Transverse colon (tissue), 4 donors: ENCODE data around the gene TMEM163. TPM values are rescaled to one million over a fixed set of nuclear protein-coding genes. Genes with fewer than 3 reads are reported as not detected.

ENCODE experiments used
- DNase-seq: peaks from one replicate; pipeline ENCODE4 v3.0.0-alpha.2; 2019
- H3K27ac ChIP-seq, 4 donors: fragments of 200-600 bp; sonication (generic); 2 replicates each; pipeline ENCODE4 v1.5.1; 2016 to 2018; ENCODE audit warnings: inconsistent platforms in 4 of 4
- H3K27me3 ChIP-seq: fragments of 200-600 bp; sonication (generic); 2 replicates; pipeline ENCODE4 v1.5.1; 2017; ENCODE audit warnings: inconsistent platforms
- H3K36me3 ChIP-seq, 4 donors: fragments of 200-600 bp; sonication (generic); 2 replicates each; pipeline ENCODE4 v1.5.1; 2017 to 2019; ENCODE audit warnings: inconsistent platforms in 4 of 4
- H3K4me1 ChIP-seq, 4 donors: fragments of 200-600 bp; sonication (generic); 2 replicates each; pipeline ENCODE4 v1.5.1; 2017 to 2020; ENCODE audit warnings: inconsistent platforms in 4 of 4
- H3K4me3 ChIP-seq, 4 donors: fragments of 200-600 bp; sonication (generic); 1 replicate in 1 of 4; 2 replicates in 3 of 4; pipeline versions ENCODE4 v1.5.1 to v1.6.1; 2017 to 2019; ENCODE audit warnings: inconsistent platforms in 4 of 4
- H3K9me3 ChIP-seq, 2 donors: fragments of 200-600 bp; sonication (generic); 2 replicates each; pipeline ENCODE4 v1.5.1; 2017 to 2019; ENCODE audit warnings: inconsistent platforms in 2 of 2
- EP300 ChIP-seq: sonication (generic); formaldehyde crosslinking; IDR thresholded peaks from one replicate; pipeline ENCODE4 v1.6.1; 2017; ENCODE audit warnings: antibody characterized with exemption, low read depth
- POLR2A ChIP-seq: fragments of 450-650 bp; IDR thresholded peaks from one replicate; pipeline ENCODE4 v1.6.1; 2016; ENCODE audit warnings: antibody characterized with exemption, mild to moderate bottlenecking, moderate library complexity
- POLR2AphosphoS5 ChIP-seq, 3 donors: sonication (generic); formaldehyde crosslinking; IDR thresholded peaks; one replicate each; pipeline ENCODE4 v1.6.1; 2016; ENCODE audit warnings: antibody characterized with exemption in 3 of 3
- WGBS, 2 donors: methylation state at CpG; one replicate each; pipeline ENCODE4 v1.1.5; 2018; ENCODE audit warnings: low coverage in 1 of 2; 5-methylcytosine and 5-hydroxymethylcytosine counted together
- in situ Hi-C, 4 donors: fragments of 200-750 bp; cut with MboI; loops; one replicate each; pipeline versions ENCODE4 v1.15.0 to v1.15.1; 2017; ENCODE audit warnings: low sequenced_read_pairs in 3 of 4, low pct_ligation_motif_present in 1 of 4, low pct_unique_long_range_greater_than_20kb in 1 of 4
- intact Hi-C: fragments of 100-400 bp; cut with DNase I; formaldehyde crosslinking; loops from one replicate; pipeline ENCODE4 v1.15.1; 2023; ENCODE audit warnings: low total_unique reads
- total RNA-seq, 4 donors: library from RNA; depleted of rRNA; stranded (reverse); fragments of >200 nt; gene quantifications; one replicate each; pipeline ENCODE4 v1.1.0, GENCODE V29; 2016
- TF ChIP-seq, protein P1 (sequence below), 5 experiments: fragments of 200-600 bp in 3 of 5; fragments of 450-650 bp in 2 of 5; sonication (generic) in 3 of 5; IDR thresholded peaks; 1 replicate in 2 of 5; 2 replicates in 3 of 5; pipeline ENCODE4 v1.5.1; 2016 to 2017; ENCODE audit warnings: antibody characterized with exemption in 5 of 5, inconsistent platforms in 3 of 5, mild to moderate bottlenecking in 2 of 5, moderate library complexity in 1 of 5

The TMEM163 gene
- total RNA-seq, 4 donors from 2014 or later, result 0.48 TPM; not detected in 3

- 94 to 95% methylated on average over 2 to 6 of the region's 6 CpGs for WGBS, 2 donors
- in situ Hi-C loops (loop anchor here in 1 of 4 donors (25.0 kb wide), 1 partner anchor 547 kb away; no protein-coding TSS in a partner anchor), intact Hi-C loops (no loop called here)
- H3K4me1 ChIP-seq, result no peaks in the 10 kb centered on the region
- H3K27me3 ChIP-seq, result no peaks in the 10 kb centered on the region
- no peak for DNase-seq
- TF ChIP-seq POLR2AphosphoS5 (IDR thresholded peaks at IDR 0.05) (no peak), POLR2A (no peak), EP300 (no peak)
- TF ChIP-seq, protein P1, sequence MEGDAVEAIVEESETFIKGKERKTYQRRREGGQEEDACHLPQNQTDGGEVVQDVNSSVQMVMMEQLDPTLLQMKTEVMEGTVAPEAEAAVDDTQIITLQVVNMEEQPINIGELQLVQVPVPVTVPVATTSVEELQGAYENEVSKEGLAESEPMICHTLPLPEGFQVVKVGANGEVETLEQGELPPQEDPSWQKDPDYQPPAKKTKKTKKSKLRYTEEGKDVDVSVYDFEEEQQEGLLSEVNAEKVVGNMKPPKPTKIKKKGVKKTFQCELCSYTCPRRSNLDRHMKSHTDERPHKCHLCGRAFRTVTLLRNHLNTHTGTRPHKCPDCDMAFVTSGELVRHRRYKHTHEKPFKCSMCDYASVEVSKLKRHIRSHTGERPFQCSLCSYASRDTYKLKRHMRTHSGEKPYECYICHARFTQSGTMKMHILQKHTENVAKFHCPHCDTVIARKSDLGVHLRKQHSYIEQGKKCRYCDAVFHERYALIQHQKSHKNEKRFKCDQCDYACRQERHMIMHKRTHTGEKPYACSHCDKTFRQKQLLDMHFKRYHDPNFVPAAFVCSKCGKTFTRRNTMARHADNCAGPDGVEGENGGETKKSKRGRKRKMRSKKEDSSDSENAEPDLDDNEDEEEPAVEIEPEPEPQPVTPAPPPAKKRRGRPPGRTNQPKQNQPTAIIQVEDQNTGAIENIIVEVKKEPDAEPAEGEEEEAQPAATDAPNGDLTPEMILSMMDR (IDR thresholded peaks at IDR 0.05), result no peak
- peaks cover 0 to 11% (median 3%) of the 10 kb centered on the region in 4 donors for H3K36me3 ChIP-seq
- H3K9me3 ChIP-seq, result no peaks in the 10 kb centered on the region
- no peak overlapping the region for H3K4me3 ChIP-seq
- H3K27ac ChIP-seq, result no peak overlapping the region
These were observed 284.8 kb downstream of the TMEM163 start for GRCh38 chr2:134433979-134434378.

GRCh38 chr2:134433469-134433868 is 285.3 kb downstream of the TMEM163 start:
- no peaks in the 10 kb centered on the region for H3K9me3 ChIP-seq
- 89 to 100% methylated on average over 3 to 7 of the region's 7 CpGs for WGBS, 2 donors
- no peak overlapping the region for H3K27ac ChIP-seq
- peaks cover 0 to 11% (median 4%) of the 10 kb centered on the region in 4 donors for H3K36me3 ChIP-seq
- no peak for DNase-seq
- H3K4me3 ChIP-seq, result no peak overlapping the region
- TF ChIP-seq EP300 (no peak), POLR2A (no peak), POLR2AphosphoS5 (IDR thresholded peaks at IDR 0.05) (no peak)
- TF ChIP-seq, protein P1 (IDR thresholded peaks at IDR 0.05), result no peak
- H3K4me1 ChIP-seq, result no peaks in the 10 kb centered on the region
- intact Hi-C loops (no loop called here), in situ Hi-C loops (loop anchor here in 1 of 4 donors (25.0 kb wide), 1 partner anchor 546 kb away; no protein-coding TSS in a partner anchor)
- H3K27me3 ChIP-seq, result no peaks in the 10 kb centered on the region

DNA sequence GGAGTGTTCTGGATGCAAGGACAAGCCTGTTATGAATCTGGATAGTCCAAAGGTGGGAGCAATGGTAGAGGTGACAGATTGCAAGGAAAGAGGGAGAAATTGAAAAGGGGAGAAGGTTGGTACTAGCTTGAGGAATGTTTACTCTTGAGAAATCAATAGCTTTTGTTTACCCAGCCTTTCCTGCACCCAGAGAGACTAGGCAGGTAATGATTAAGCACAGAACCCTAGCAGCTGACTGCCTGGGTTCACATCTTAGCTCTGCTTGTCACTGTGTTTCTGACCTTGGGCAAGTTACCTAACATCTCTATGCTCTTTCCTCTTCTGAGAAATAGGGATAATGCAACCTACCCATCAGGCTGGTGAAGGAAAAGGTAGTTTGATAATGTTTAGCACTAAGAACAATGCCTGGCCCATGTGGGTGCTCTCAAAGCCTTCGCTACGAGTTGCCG is 286.3 kb downstream of the TMEM163 start:
- 90 to 99% methylated on average over 2 to 3 of the region's 3 CpGs for WGBS, 2 donors
- in situ Hi-C loops, result loop anchor here in 1 of 4 donors (25.0 kb wide), 1 partner anchor 545 kb away; no protein-coding TSS in a partner anchor
- H3K4me1 ChIP-seq, result no peaks in the 10 kb centered on the region
- H3K36me3 ChIP-seq, result peaks cover 0 to 11% (median 4%) of the 10 kb centered on the region in 4 donors
- no peak overlapping the region for H3K4me3 ChIP-seq
- TF ChIP-seq EP300 (no peak), POLR2AphosphoS5 (IDR thresholded peaks at IDR 0.05) (no peak), POLR2A (no peak)
- TF ChIP-seq, protein P1 (IDR thresholded peaks at IDR 0.05), result no peak
- H3K9me3 ChIP-seq, result no peaks in the 10 kb centered on the region
- no peak overlapping the region for H3K27ac ChIP-seq
- H3K27me3 ChIP-seq, result no peaks in the 10 kb centered on the region
- intact Hi-C loops, result no loop called here
- no peak for DNase-seq

DNA sequence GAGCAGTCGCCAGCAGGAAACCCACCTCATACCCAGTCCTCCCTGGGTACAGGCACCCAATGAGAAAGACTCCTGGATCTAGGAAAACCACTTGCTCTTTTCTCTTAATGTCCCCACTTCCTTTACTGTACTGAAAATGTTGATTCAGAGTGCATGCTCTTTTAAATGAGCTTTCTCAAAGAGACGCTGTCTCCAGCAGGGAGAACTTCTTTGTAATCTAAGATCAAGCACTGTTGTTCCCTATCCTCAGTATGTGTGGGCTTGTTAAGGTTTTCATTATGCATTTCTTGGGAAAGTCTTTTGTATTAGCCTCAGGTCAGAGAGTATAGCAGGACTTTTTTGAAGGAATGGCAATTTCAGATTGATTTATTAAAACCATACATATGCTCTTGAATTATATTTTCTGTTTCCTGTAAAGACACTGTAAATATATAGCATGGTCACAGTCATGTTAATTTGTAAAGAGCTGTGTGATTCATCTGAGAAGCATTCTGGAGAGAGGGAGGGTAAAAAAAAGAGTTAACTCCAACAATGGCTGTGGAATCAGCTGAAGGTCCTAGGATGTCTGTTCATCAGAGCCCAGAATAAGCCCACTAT is 286.9 kb downstream of the TMEM163 start:
- Histone ChIP-seq H3K27me3 (no peaks in the 10 kb centered on the region), H3K36me3 (peaks cover 0 to 11% (median 4%) of the 10 kb centered on the region in 4 donors), H3K4me3 (no peak overlapping the region), H3K9me3 (no peaks in the 10 kb centered on the region), H3K4me1 (no peaks in the 10 kb centered on the region), H3K27ac (no peak overlapping the region)
- TF ChIP-seq POLR2A (no peak), POLR2AphosphoS5 (IDR thresholded peaks at IDR 0.05) (no peak), EP300 (no peak)
- TF ChIP-seq, protein P1 (IDR thresholded peaks at IDR 0.05), result no peak
- in situ Hi-C loops (loop anchor here in 1 of 4 donors (25.0 kb wide), 1 partner anchor 545 kb away; no protein-coding TSS in a partner anchor), intact Hi-C loops (no loop called here)
- 88 to 92% methylated on average over 1 to 2 of the region's 2 CpGs for WGBS, 2 donors
- DNase-seq, result no peak
